ENCODE measurements around the gene SFXN3. TPM values are rescaled to one million over a fixed set of nuclear protein-coding genes. Genes with fewer than 3 reads are reported as not detected.

The SFXN3 gene
- total RNA-seq (2014; rRNA removed; shearing (Covaris generic)) = 90.8 and 101 TPM in 2 replicates

GRCh38 chr10:101031128-101031795, at the start of gene SFXN3, which contains the start of gene PDZD7:
Gene SFXN3 (plus strand): TSS chr10:101031234. CDS start chr10:101034695, 3,461 bp downstream.
Gene PDZD7 (minus strand): TSS chr10:101031129. CDS start chr10:101030219, 910 bp downstream.
- DNase-seq (ENCODE audit: low spot score) = peak; percentile 93

- DNase-seq (ENCODE audit: low spot score) = no peak
These were observed 47.9 kb upstream of the SFXN3 start for GRCh38 chr10:100982916-100983830.

GRCh38 chr10:100983868-100984671, 47.0 kb upstream of the SFXN3 start:
- no peak for DNase-seq (ENCODE audit: low spot score)

- DNase-seq (ENCODE audit: low spot score) = no peak
These were observed 46.3 kb upstream of the SFXN3 start for GRCh38 chr10:100984672-100985177.

- DNase-seq (ENCODE audit: low spot score) = peak; percentile 26
These were observed 45.7 kb upstream of the SFXN3 start for GRCh38 chr10:100985336-100985735.

GRCh38 chr10:100986623-100986951, 44.4 kb upstream of the SFXN3 start:
- DNase-seq (ENCODE audit: low spot score) = no peak

- DNase-seq (ENCODE audit: low spot score) = peak; percentile 84
These were observed 43.9 kb upstream of the SFXN3 start, which contains the start of the genes MRPL43 and TWNK for GRCh38 chr10:100986952-100987684. Gene MRPL43 (minus strand): TSS chr10:100987497. CDS start chr10:100987443, 54 bp downstream. Gene TWNK (plus strand): TSS chr10:100987543. CDS start chr10:100988211, 668 bp downstream.

GRCh38 chr10:100987685-100988049, 43.4 kb upstream of the SFXN3 start:
- DNase-seq (ENCODE audit: low spot score) = peak; percentile 22

GRCh38 chr10:100988166-100988565, 42.9 kb upstream of the SFXN3 start:
- DNase-seq (ENCODE audit: low spot score) = no peak

GRCh38 chr10:100989088-100989487, 41.9 kb upstream of the SFXN3 start:
- DNase-seq (ENCODE audit: low spot score) = no peak

- peak; percentile 70 for DNase-seq (ENCODE audit: low spot score)
These were observed 36.9 kb upstream of the SFXN3 start for GRCh38 chr10:100993986-100994708.

GRCh38 chr10:100995181-100995580, 35.9 kb upstream of the SFXN3 start:
- DNase-seq (ENCODE audit: low spot score) = no peak

GRCh38 chr10:100996678-100997359, 34.2 kb upstream of the SFXN3 start:
- DNase-seq (ENCODE audit: low spot score) = no peak

- peak; percentile 89 for DNase-seq (ENCODE audit: low spot score)
These were observed 33.5 kb upstream of the SFXN3 start for GRCh38 chr10:100997360-100998182.

GRCh38 chr10:100998183-100998990, 32.6 kb upstream of the SFXN3 start:
- peak; percentile 86 for DNase-seq (ENCODE audit: low spot score)

- peak; percentile 81 for DNase-seq (ENCODE audit: low spot score)
These were observed 31.9 kb upstream of the SFXN3 start for GRCh38 chr10:100998991-100999741.

GRCh38 chr10:100999742-101000126, 31.3 kb upstream of the SFXN3 start, which contains the start of gene LZTS2:
Gene LZTS2 (plus strand): TSS chr10:100999808. CDS start chr10:101002539, 2,731 bp downstream.
- DNase-seq (ENCODE audit: low spot score) = no peak
